Gastroesophageal sphincter (tissue), 3 donors: ENCODE results near the gene FIGLA.

ENCODE experiments used
- EP300 ChIP-seq: sonication (generic); formaldehyde crosslinking; IDR thresholded peaks from one replicate; pipeline ENCODE4 v1.6.1; 2017; ENCODE audit warnings: antibody characterized with exemption, mild to moderate bottlenecking
- POLR2A ChIP-seq, 2 donors: fragments of 450-650 bp; IDR thresholded peaks; one replicate each; pipeline ENCODE4 v1.6.1; 2017; ENCODE audit warnings: antibody characterized with exemption in 2 of 2, mild to moderate bottlenecking in 2 of 2, moderate library complexity in 1 of 2
- POLR2AphosphoS5 ChIP-seq: sonication (generic); formaldehyde crosslinking; IDR thresholded peaks from one replicate; pipeline ENCODE4 v1.6.1; 2017; ENCODE audit warnings: antibody characterized with exemption
- TF ChIP-seq, protein P1 (sequence below), 4 experiments: fragments of 200-600 bp in 2 of 4; fragments of 450-650 bp in 2 of 4; sonication (generic) in 1 of 4; IDR thresholded peaks; one replicate each; pipeline ENCODE4 v1.5.1; 2017 to 2019; ENCODE audit warnings: antibody characterized with exemption in 4 of 4, mild to moderate bottlenecking in 2 of 4, moderate library complexity in 2 of 4

- no peak for TF ChIP-seq POLR2A (IDR thresholded peaks at IDR 0.05)
- TF ChIP-seq, protein P1, sequence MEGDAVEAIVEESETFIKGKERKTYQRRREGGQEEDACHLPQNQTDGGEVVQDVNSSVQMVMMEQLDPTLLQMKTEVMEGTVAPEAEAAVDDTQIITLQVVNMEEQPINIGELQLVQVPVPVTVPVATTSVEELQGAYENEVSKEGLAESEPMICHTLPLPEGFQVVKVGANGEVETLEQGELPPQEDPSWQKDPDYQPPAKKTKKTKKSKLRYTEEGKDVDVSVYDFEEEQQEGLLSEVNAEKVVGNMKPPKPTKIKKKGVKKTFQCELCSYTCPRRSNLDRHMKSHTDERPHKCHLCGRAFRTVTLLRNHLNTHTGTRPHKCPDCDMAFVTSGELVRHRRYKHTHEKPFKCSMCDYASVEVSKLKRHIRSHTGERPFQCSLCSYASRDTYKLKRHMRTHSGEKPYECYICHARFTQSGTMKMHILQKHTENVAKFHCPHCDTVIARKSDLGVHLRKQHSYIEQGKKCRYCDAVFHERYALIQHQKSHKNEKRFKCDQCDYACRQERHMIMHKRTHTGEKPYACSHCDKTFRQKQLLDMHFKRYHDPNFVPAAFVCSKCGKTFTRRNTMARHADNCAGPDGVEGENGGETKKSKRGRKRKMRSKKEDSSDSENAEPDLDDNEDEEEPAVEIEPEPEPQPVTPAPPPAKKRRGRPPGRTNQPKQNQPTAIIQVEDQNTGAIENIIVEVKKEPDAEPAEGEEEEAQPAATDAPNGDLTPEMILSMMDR (IDR thresholded peaks at IDR 0.05) = no peak
- TF ChIP-seq POLR2AphosphoS5 = no peak
- TF ChIP-seq EP300 = no peak
Observed at GRCh38 chr2:70751881-70752280, 38.6 kb downstream of the FIGLA start.
